GM12872 (cell line): ENCODE measurements around the gene PTPRM.

Experiments
- TF ChIP-seq, protein P1 (sequence below): IDR thresholded peaks from 3 replicates; pipeline ENCODE4 v1.5.1; 2011; ENCODE audit warnings: low read depth, mild to moderate bottlenecking, low read length, moderate library complexity; ENCODE audit not compliant: insufficient read depth

Gene PTPRM

DNA sequence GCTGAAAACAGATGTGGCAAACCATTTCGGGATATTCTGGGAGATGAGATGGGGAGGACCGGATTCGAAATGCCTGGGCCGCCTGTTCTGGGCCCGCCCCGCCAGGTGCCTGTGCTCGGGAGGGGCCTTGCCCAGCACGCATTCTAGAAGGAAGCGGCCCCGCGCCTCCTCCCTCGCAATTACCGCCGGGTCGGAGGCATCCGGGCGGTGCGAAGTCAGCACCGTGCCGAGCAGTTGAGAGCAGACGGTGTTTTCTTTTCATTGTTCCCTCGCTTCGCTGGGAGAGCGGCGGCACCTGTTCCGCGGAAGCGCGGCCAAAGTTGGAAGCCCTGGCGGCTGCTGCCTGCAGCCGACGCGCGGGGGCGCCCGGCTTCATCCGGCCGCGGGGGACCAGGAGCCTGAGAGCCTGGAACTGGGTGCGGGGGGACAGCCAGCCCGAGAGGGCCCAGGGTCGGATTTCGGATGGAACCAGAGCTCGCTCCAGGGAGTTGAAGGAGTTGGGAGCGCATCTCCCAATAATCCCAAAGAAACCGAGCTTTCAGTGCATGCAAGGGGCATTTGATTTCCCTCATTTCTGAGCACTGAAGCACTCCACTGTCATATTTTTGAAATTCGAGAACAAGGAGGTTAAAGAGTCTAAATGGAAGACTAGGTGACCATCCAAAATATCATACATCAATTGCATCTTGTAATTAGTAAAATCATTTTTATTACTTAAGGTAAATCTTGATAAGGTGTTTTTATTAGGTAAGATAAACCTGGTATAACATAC is 800.3 kb downstream of the PTPRM start:
- TF ChIP-seq, protein P1, sequence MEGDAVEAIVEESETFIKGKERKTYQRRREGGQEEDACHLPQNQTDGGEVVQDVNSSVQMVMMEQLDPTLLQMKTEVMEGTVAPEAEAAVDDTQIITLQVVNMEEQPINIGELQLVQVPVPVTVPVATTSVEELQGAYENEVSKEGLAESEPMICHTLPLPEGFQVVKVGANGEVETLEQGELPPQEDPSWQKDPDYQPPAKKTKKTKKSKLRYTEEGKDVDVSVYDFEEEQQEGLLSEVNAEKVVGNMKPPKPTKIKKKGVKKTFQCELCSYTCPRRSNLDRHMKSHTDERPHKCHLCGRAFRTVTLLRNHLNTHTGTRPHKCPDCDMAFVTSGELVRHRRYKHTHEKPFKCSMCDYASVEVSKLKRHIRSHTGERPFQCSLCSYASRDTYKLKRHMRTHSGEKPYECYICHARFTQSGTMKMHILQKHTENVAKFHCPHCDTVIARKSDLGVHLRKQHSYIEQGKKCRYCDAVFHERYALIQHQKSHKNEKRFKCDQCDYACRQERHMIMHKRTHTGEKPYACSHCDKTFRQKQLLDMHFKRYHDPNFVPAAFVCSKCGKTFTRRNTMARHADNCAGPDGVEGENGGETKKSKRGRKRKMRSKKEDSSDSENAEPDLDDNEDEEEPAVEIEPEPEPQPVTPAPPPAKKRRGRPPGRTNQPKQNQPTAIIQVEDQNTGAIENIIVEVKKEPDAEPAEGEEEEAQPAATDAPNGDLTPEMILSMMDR = peak; percentile 63

DNA sequence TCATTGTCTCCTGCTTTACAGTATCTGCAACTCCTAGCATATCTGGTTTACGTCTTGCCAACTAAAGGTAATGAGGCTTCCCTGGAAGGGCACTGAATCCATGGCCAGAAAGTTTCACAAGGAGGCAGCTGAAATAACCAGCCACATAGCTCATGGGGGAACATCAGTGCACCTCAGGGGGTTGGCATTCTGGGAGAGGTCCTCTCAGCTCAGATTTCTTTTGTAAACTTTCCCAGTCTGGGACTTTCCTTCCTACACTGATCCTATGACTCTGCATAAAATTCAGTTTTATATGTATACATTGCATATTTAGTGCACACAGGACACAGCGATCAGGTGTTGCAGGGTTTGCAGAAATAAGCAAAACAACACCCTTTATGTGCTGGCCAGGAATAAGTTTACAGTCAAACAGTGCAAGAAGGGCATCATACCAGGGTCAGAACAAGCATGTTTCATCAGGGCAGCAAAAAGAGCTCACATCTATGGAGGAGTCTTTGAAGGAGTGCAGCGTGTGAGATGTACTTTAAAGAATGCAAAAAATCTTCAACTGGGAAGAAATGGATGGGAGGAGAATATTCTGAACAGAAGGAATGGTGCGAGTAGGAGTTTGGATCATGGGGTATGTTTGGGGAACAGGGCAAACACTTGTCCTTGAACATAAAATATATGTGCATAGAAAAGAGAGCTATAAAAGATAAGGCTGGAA is 801.5 kb downstream of the PTPRM start:
- TF ChIP-seq, protein P1 = no peak

DNA sequence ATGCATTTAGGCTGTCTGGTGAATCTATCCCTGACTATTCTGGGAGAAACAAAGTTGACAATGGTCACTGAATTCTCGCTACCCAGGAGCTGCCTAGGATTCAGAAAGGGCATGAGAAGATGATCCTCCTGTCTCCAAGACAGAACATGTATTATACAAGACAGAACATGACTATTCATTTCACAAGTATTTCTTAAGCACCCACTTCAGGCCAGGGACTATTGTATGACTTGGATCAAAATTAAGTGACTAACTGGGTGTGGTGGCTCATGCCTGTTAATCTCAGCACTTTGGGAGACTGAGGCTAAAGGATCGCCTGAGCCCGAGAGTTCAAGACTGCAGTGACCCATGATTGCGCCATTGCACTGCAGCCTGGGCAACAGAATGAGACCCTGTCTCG is 806.4 kb downstream of the PTPRM start:
- TF ChIP-seq, protein P1 = no peak

DNA sequence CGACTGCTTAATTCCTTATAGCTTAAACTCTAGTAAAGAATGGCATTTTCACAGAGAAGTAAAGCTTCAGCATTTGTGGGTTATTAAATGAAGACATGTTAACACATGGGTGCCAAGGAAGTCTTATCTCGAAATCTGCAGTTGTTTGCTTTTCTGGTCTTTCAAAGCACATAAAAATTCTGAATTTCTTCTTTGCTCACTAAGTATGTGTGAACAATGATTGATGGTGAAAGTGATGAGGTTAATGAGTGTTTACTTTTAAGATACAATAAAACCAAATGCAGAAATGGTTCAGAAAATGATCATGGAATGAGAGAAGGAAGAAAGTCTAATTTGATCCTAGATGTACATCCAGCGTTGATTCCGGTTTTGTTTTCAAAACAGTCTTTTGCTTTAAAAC is 807.6 kb downstream of the PTPRM start:
- TF ChIP-seq, protein P1 = no peak

DNA sequence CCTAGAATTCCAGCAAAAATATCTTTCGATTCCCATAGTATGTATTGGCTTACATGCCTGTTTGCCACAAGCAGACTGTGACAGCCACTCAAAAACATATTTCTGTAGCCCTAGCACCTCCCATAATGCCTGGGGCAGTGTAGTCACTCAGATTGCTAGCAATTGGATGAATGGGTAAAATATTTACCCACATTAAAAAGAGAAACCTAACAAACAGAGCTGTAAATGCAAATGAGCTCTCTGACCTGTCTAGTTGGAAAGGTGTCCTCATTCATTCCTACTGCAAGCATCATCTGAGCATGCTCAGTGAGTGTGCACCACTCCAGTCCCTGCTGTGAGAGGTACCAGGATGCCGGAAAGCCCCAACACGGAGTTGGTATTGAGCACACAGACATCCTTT is 808.1 kb downstream of the PTPRM start:
- TF ChIP-seq, protein P1 = no peak

DNA sequence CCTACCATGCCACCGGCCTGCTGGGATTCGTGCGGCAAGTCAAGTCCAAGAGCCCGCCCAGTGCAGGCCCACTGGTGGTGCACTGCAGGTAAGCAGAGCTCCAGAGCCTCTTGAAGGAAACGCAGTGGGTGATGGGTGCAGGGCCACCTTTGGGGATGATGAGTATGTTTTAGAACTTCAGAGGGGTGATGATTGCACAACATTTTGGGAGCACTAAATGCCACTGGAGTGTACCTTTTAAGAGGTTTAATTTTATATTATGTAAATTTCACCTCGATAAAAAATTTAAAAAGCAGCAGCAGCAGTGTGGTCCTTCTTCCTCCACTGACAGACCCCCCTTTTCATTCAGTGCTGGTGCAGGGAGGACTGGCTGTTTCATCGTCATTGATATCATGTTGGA is 809.0 kb downstream of the PTPRM start:
- TF ChIP-seq, protein P1 = no peak

DNA sequence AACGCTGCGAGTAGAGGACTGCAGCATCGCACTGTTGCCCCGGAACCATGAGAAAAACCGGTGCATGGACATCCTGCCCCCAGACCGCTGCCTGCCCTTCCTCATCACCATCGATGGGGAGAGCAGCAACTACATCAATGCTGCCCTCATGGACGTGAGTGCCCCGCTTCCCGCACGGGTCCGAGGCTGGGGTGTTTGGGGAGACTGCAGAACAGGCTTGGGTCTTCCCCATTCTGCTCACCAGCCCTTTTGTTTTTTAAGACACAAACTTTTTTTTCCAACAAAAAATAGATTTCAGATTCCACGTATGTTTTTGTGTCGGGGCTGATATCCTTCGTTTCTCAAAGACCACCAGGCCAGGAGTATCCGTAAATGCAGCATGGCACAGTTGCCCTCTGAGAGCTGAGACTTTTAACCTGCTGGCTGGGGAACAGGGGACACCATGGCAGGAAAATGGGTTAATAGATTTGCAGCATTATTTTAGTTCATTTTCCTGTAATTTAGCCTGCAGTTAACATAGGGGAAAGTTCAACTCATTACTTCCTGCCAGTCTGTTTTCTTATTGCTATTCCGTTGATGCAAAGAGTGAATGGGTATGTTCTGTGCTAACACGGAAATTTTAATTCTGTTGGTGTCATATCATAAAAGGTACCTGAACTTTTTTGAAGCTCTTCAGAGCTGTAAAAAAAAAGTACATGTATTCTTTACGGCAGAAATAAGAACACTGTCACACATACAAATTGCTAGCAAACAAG is 812.2 kb downstream of the PTPRM start:
- TF ChIP-seq, protein P1 = no peak
